Measurements from ENCODE around the gene ATM. TPM values are rescaled to one million over a fixed set of nuclear protein-coding genes. Genes with fewer than 3 reads are reported as not detected.
"Not testable (repeated sequence)": the region's sequence is repeated elsewhere in the genome, so short reads cannot be mapped to it uniquely, and the experiment has no call there.

The ATM gene
- total and polyA plus RNA-seq, 7 experiments from 2014 or later: 84.7 to 879 (median 439) TPM

DNA sequence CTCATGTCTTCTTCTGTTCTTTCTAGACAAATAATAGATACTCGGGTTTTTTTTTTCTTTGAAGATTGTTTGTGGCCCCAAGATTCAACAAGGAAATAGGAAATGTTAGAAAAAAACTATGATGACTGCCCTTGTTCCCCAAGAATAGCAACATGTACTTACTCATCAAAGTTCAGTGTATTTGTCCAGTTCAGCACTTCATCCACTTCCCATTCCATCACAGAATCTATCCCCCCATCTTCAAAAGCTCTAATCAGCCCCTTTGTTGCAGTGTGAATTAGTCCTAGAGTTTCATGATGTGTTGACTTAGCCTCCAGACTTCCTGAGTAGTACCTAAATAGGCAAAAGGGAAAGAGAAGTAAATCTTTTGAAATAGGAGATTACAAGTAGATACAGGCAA lies 170.2 kb downstream of the ATM start:
- POLR2A ChIA-PET: no interaction called here
- intact Hi-C loops (cut with micrococcal nuclease): no loop called here
- H3K9me3 ChIP-seq (ENCODE audit: control insufficient read depth in 2 of 3, low read length in 3 of 3): no peaks in the 10 kb centered on the region
- no peak overlapping the region for H3K4me3 Mint-ChIP-seq
- H3K4me3 ChIP-seq (ENCODE audit: low read length): no peak overlapping the region
- CTCF ChIA-PET: no interaction called here
- ATAC-seq (no peak), DNase-seq (no peak)
- no peaks in the 10 kb centered on the region for H3K9me3 Mint-ChIP-seq
- H3K4me1 ChIP-seq (ENCODE audit: control insufficient read depth in 2 of 2, insufficient read depth in 2 of 2, low read length in 2 of 2): no peaks in the 10 kb centered on the region
- peaks cover 0 to 4% (median 0%) of the 10 kb centered on the region in 5 donors for H3K36me3 Mint-ChIP-seq
- H3K27ac Mint-ChIP-seq: no peak overlapping the region
- no peaks in the 10 kb centered on the region for H3K4me1 Mint-ChIP-seq
- no peak overlapping the region for H3K27ac ChIP-seq (ENCODE audit: low read depth, low read length)
- no peaks in the 10 kb centered on the region for H3K27me3 ChIP-seq (ENCODE audit: control insufficient read depth in 2 of 2, insufficient read depth in 2 of 2, low read length in 2 of 2)
- H3K27me3 Mint-ChIP-seq: no peaks in the 10 kb centered on the region
- H3K36me3 ChIP-seq (ENCODE audit: control insufficient read depth in 2 of 3, insufficient read depth in 3 of 3, low read length in 3 of 3): no peaks in the 10 kb centered on the region

DNA sequence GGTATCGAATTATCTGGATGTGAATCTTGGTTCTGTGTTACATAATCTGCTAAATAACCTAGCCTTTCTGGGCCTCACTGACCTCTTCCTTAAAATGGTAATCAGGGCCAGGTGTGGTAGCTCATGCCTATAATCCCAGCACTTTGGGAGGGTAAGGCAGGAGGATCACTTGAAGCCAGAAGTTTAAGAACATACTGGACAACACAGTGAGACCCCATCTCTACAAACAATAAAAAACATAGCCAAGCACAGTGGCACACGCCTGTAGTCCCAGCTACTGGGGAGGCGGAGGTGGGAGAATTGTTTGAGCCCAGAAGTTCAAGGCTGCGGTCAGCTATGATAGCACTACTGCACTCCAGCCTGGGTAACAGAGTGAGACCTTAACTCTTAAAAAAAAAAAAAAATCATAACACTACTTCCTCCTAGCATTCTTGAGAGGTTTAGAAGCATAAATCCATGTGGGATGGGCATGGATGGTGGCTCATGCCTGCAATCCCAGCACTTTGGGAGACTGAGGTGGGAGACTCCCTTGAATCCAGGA lies 171.9 kb downstream of the ATM start:
- no peak overlapping the region for H3K4me3 Mint-ChIP-seq
- Histone ChIP-seq H3K27me3 (ENCODE audit: control insufficient read depth in 2 of 2, insufficient read depth in 2 of 2, low read length in 2 of 2) (no peaks in the 10 kb centered on the region), H3K27ac (ENCODE audit: low read depth, low read length) (no peak overlapping the region), H3K9me3 (ENCODE audit: control insufficient read depth in 2 of 3, low read length in 3 of 3) (no peaks in the 10 kb centered on the region), H3K4me1 (ENCODE audit: control insufficient read depth in 2 of 2, insufficient read depth in 2 of 2, low read length in 2 of 2) (no peaks in the 10 kb centered on the region), H3K4me3 (ENCODE audit: low read length) (no peak overlapping the region), H3K36me3 (ENCODE audit: control insufficient read depth in 2 of 3, insufficient read depth in 3 of 3, low read length in 3 of 3) (no peaks in the 10 kb centered on the region)
- H3K27me3 Mint-ChIP-seq: no peaks in the 10 kb centered on the region
- no peak overlapping the region for H3K27ac Mint-ChIP-seq
- peaks cover 0 to 4% (median 0%) of the 10 kb centered on the region in 5 donors for H3K36me3 Mint-ChIP-seq
- DNase-seq: no peak
- no peaks in the 10 kb centered on the region for H3K4me1 Mint-ChIP-seq
- no peaks in the 10 kb centered on the region for H3K9me3 Mint-ChIP-seq
- no peak for ATAC-seq
- CTCF ChIA-PET: no interaction called here
- POLR2A ChIA-PET: no interaction called here
- intact Hi-C loops (cut with micrococcal nuclease): no loop called here

DNA sequence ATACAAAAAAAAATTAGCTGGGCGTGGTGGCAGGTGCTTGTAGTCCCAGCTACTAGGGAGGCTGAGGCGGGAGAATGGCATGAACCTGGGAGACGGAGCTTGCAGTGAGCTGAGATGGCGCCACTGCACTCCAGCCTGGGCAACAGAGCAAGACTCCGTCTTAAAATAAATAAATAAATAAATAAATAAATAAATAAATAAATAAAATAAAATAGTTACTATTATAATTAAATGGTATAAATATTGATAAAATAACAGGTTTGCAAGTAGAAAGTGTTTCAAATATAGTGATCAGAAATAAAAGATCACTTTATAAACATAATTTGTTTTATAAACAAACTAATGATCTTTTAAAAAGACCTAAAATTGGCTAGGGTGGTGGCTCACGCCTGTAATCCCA lies 173.8 kb downstream of the ATM start:
- H3K4me3 Mint-ChIP-seq; DNase-seq; POLR2A ChIA-PET; H3K4me1 ChIP-seq (ENCODE audit: control insufficient read depth in 2 of 2, insufficient read depth in 2 of 2, low read length in 2 of 2); H3K36me3 Mint-ChIP-seq; H3K9me3 ChIP-seq (ENCODE audit: control insufficient read depth in 2 of 3, low read length in 3 of 3); intact Hi-C loops (cut with micrococcal nuclease); H3K36me3 ChIP-seq (ENCODE audit: control insufficient read depth in 2 of 3, insufficient read depth in 3 of 3, low read length in 3 of 3); H3K9me3 Mint-ChIP-seq; H3K4me1 Mint-ChIP-seq; H3K27me3 Mint-ChIP-seq; H3K4me3 ChIP-seq (ENCODE audit: low read length); H3K27me3 ChIP-seq (ENCODE audit: control insufficient read depth in 2 of 2, insufficient read depth in 2 of 2, low read length in 2 of 2); ATAC-seq; H3K27ac ChIP-seq (ENCODE audit: low read depth, low read length); H3K27ac Mint-ChIP-seq: not testable (repeated sequence)
- CTCF ChIA-PET: interaction anchor here (0.5 kb wide), 1 partner anchor 317 kb away, joined by 3 read pairs; no protein-coding TSS in a partner anchor

DNA sequence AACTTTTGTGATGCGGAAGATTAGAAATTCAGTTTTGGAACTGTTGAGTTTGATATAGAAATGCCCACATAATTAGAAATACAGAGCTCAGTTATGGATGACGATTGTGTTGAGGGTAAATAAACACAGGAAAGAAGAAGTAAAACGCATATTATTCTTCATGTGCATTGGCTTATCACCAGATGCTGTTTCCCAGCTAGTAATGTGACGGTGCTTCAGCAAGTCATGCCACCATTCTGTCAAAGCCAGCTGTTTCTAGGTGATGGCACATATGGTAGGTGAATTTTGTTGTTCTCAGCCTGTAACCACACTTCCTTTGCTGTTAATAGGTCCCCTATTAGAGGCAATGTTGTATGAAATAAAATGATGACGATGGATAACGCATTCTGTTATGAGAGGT lies 175.6 kb downstream of the ATM start:
- Histone ChIP-seq H3K27me3 (ENCODE audit: control insufficient read depth in 2 of 2, insufficient read depth in 2 of 2, low read length in 2 of 2) (no peaks in the 10 kb centered on the region), H3K36me3 (ENCODE audit: control insufficient read depth in 2 of 3, insufficient read depth in 3 of 3, low read length in 3 of 3) (no peaks in the 10 kb centered on the region), H3K4me1 (ENCODE audit: control insufficient read depth in 2 of 2, insufficient read depth in 2 of 2, low read length in 2 of 2) (no peaks in the 10 kb centered on the region), H3K9me3 (ENCODE audit: control insufficient read depth in 2 of 3, low read length in 3 of 3) (no peaks in the 10 kb centered on the region), H3K4me3 (ENCODE audit: low read length) (no peak overlapping the region), H3K27ac (ENCODE audit: low read depth, low read length) (no peak overlapping the region)
- no peaks in the 10 kb centered on the region for H3K4me1 Mint-ChIP-seq
- H3K36me3 Mint-ChIP-seq: no peaks in the 10 kb centered on the region
- no peak overlapping the region for H3K4me3 Mint-ChIP-seq
- H3K9me3 Mint-ChIP-seq: no peaks in the 10 kb centered on the region
- CTCF ChIA-PET: no interaction called here
- POLR2A ChIA-PET: no interaction called here
- H3K27me3 Mint-ChIP-seq: no peaks in the 10 kb centered on the region
- intact Hi-C loops (cut with micrococcal nuclease): no loop called here
- no peak for DNase-seq
- ATAC-seq: no peak
- H3K27ac Mint-ChIP-seq: no peak overlapping the region

DNA sequence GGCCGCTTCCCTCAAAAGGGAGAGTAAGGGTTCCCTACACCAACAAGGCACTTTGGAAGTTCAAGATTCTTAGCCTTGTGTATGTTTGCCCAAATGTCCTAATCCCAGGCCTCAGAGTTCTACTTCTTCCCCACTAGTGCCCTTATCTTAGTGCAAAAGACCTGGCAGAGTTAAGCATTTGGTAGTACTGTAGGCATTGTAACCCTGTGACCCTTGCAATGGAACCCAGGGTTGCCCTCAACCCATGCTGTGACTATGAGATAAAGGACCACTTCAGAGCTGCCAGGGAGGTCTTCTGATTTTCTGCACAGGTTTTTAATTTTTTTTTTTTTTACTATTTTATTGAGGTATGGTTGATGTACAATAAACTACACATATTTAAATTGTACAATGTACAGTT lies 179.4 kb downstream of the ATM start:
- Histone ChIP-seq H3K27ac (ENCODE audit: low read depth, low read length) (no peak overlapping the region), H3K27me3 (ENCODE audit: control insufficient read depth in 2 of 2, insufficient read depth in 2 of 2, low read length in 2 of 2) (no peaks in the 10 kb centered on the region), H3K4me3 (ENCODE audit: low read length) (no peak overlapping the region), H3K36me3 (ENCODE audit: control insufficient read depth in 2 of 3, insufficient read depth in 3 of 3, low read length in 3 of 3) (no peaks in the 10 kb centered on the region), H3K4me1 (ENCODE audit: control insufficient read depth in 2 of 2, insufficient read depth in 2 of 2, low read length in 2 of 2) (no peaks in the 10 kb centered on the region), H3K9me3 (ENCODE audit: control insufficient read depth in 2 of 3, low read length in 3 of 3) (no peaks in the 10 kb centered on the region)
- Mint-ChIP-seq H3K36me3 (peaks cover 0 to 9% (median 3%) of the 10 kb centered on the region in 5 donors), H3K27me3 (no peaks in the 10 kb centered on the region), H3K4me1 (no peaks in the 10 kb centered on the region), H3K27ac (no peak overlapping the region), H3K9me3 (no peaks in the 10 kb centered on the region), H3K4me3 (no peak overlapping the region)
- CTCF ChIA-PET: no interaction called here
- intact Hi-C loops (cut with micrococcal nuclease): no loop called here
- ATAC-seq (no peak), DNase-seq (no peak)
- POLR2A ChIA-PET: no interaction called here

DNA sequence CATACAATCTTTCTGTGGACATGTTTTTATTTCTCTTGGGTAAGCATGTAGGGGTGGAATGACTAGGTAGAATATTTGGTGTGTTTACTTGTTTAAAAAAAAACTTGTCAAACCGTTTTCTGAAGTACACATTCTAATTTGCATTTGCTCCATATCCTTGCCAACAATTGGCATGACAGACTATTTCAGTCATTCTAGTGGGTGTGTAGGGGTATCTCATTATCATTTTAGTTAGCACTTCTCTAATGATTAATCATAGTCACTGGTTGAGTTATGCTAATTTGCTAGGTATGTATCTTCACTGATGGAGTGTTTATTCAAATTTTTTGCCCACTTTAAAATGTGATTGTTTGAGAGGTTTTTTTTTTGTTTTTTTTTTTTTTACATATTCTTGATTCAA lies 180.2 kb downstream of the ATM start:
- Mint-ChIP-seq H3K27ac (no peak overlapping the region), H3K36me3 (peaks cover 0 to 9% (median 3%) of the 10 kb centered on the region in 5 donors), H3K27me3 (no peaks in the 10 kb centered on the region), H3K4me3 (no peak overlapping the region), H3K4me1 (no peaks in the 10 kb centered on the region), H3K9me3 (no peaks in the 10 kb centered on the region)
- H3K27me3 ChIP-seq (ENCODE audit: control insufficient read depth in 2 of 2, insufficient read depth in 2 of 2, low read length in 2 of 2): no peaks in the 10 kb centered on the region
- H3K9me3 ChIP-seq (ENCODE audit: control insufficient read depth in 2 of 3, low read length in 3 of 3): no peaks in the 10 kb centered on the region
- ATAC-seq (no peak), DNase-seq (no peak)
- POLR2A ChIA-PET: no interaction called here
- H3K4me1 ChIP-seq (ENCODE audit: control insufficient read depth in 2 of 2, insufficient read depth in 2 of 2, low read length in 2 of 2): no peaks in the 10 kb centered on the region
- H3K27ac ChIP-seq (ENCODE audit: low read depth, low read length): no peak overlapping the region
- intact Hi-C loops (cut with micrococcal nuclease): no loop called here
- CTCF ChIA-PET: interaction anchor here (0.7 kb wide), 1 partner anchor 394 kb away, joined by 3 read pairs; the partner anchor contains the start of gene CUL5
- H3K4me3 ChIP-seq (ENCODE audit: low read length): no peak overlapping the region
- H3K36me3 ChIP-seq (ENCODE audit: control insufficient read depth in 2 of 3, insufficient read depth in 3 of 3, low read length in 3 of 3): no peaks in the 10 kb centered on the region

DNA sequence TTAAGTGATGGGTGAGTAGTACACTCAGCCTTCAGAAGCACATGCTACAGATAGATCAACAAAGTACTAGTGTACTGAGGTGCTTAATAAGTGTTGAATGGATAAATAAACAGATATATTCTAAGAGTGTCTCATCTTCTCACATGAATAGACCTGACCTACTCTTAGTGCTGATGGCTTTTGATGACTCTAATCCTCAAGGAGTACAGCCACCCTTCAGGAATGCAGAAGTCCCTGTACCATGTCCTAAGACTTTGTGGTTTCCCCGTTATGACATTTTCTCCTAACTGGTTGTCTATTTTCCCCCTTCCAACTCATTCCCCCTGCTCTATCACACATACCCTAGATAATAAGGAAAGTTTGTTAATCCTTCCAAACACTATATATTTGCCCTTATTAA lies 182.8 kb downstream of the ATM start:
- H3K4me3 ChIP-seq (ENCODE audit: low read length): no peak overlapping the region
- ChIA-PET POLR2A (no interaction called here), CTCF (no interaction called here)
- H3K27me3 ChIP-seq (ENCODE audit: control insufficient read depth in 2 of 2, insufficient read depth in 2 of 2, low read length in 2 of 2): no peaks in the 10 kb centered on the region
- no peaks in the 10 kb centered on the region for H3K4me1 Mint-ChIP-seq
- H3K36me3 Mint-ChIP-seq: peaks cover 0 to 9% (median 3%) of the 10 kb centered on the region in 5 donors
- no peaks in the 10 kb centered on the region for H3K4me1 ChIP-seq (ENCODE audit: control insufficient read depth in 2 of 2, insufficient read depth in 2 of 2, low read length in 2 of 2)
- no peak overlapping the region for H3K27ac ChIP-seq (ENCODE audit: low read depth, low read length)
- H3K36me3 ChIP-seq (ENCODE audit: control insufficient read depth in 2 of 3, insufficient read depth in 3 of 3, low read length in 3 of 3): no peaks in the 10 kb centered on the region
- no peak for DNase-seq
- no peaks in the 10 kb centered on the region for H3K27me3 Mint-ChIP-seq
- no peaks in the 10 kb centered on the region for H3K9me3 Mint-ChIP-seq
- ATAC-seq: no peak
- no peak overlapping the region for H3K4me3 Mint-ChIP-seq
- intact Hi-C loops (cut with micrococcal nuclease): no loop called here
- no peak overlapping the region for H3K27ac Mint-ChIP-seq
- no peaks in the 10 kb centered on the region for H3K9me3 ChIP-seq (ENCODE audit: control insufficient read depth in 2 of 3, low read length in 3 of 3)
